Panc1 (cell line): ENCODE results near the gene MBD5.

Experiments used
- CTCF ChIP-seq: fragments of 450-650 bp; IDR thresholded peaks from 2 replicates; pipeline ENCODE4 v1.5.1; 2017; ENCODE audit warnings: mild to moderate bottlenecking
- POLR2AphosphoS5 ChIP-seq: IDR thresholded peaks from 2 replicates; pipeline ENCODE4 v1.6.1; 2012; ENCODE audit warnings: mild to moderate bottlenecking, low read depth, low read length, moderate library complexity
- SIN3A ChIP-seq: IDR thresholded peaks from 2 replicates; pipeline ENCODE4 v1.6.1; 2012; ENCODE audit warnings: low read depth, mild to moderate bottlenecking, low read length, moderate library complexity, borderline replicate concordance; ENCODE audit not compliant: insufficient read depth

- TF ChIP-seq SIN3A: no peak
- no peak for TF ChIP-seq CTCF
- no peak for TF ChIP-seq POLR2AphosphoS5
Observed at GRCh38 chr2:148546270-148546669, 525.4 kb downstream of the MBD5 start.
